ENCODE results near the gene RNF115.
"Not testable (repeated sequence)": the region's sequence is repeated elsewhere in the genome, so short reads cannot be mapped to it uniquely, and the experiment has no call there.

Gene RNF115

GRCh38 chr1:145720878-145721671 lies 102.8 kb downstream of the RNF115 start:
- no peak for TF ChIP-seq EZH2phosphoT487 (IDR thresholded peaks at IDR 0.05; ENCODE audit: borderline replicate concordance, low read length)
- peak; percentile 93 for TF ChIP-seq CTCF (IDR thresholded peaks at IDR 0.05; ENCODE audit: low read depth, low read length, poor library complexity, severe bottlenecking)
- no peaks in the 10 kb centered on the region for H3K9me3 ChIP-seq (ENCODE audit: control insufficient read depth, insufficient read depth, low read length)
- no peaks in the 10 kb centered on the region for H4K20me1 ChIP-seq (ENCODE audit: control insufficient read depth, insufficient read depth, low read depth, low read length)
- H3K4me3 ChIP-seq (ENCODE audit: low read length) = no peak overlapping the region
- H3F3A ChIP-seq (ENCODE audit: control insufficient read depth, insufficient read depth) = no peaks in the 10 kb centered on the region
- no peak overlapping the region for H3K27ac ChIP-seq (ENCODE audit: low read depth, low read length)
- peaks cover 5% of the 10 kb centered on the region; the same call in 1 of the 2 replicates for H3K27me3 ChIP-seq (ENCODE audit: control insufficient read depth, low read length)
- H3K9me2 ChIP-seq (replicated peaks; ENCODE audit: control insufficient read depth, low read length) = no peaks in the 10 kb centered on the region
- 0 out of 2 replicates have a peak overlapping the region, but pooled peaks have one; percentile 27 for H3K4me2 ChIP-seq (ENCODE audit: low read length)
- H3K36me3 ChIP-seq (ENCODE audit: control insufficient read depth, low read length) = no peaks in the 10 kb centered on the region
- no peaks in the 10 kb centered on the region for H3K79me2 ChIP-seq (ENCODE audit: control insufficient read depth, low read length)
- H3K4me1 ChIP-seq (ENCODE audit: control insufficient read depth, low read length) = 0 out of 2 replicates have a peak, but pooled peaks cover 5% of the 10 kb centered on the region

DNA sequence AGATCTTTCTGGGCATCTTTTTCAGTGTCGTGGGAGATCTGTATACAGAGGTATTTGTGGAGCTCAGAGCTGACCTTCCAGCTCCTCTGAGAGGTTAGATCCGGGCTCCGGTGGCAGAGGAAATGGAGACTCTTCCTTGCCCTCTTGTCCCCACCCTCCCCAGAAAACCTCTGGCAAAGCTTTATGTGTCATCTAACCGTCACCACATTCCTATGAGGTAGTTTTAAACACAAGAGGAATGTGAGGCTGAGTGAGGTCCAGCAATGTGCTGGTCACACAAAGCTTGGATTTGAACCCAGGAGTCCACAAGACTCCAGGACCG lies 103.4 kb downstream of the RNF115 start:
- Histone ChIP-seq H3F3A (ENCODE audit: control insufficient read depth, insufficient read depth) (no peaks in the 10 kb centered on the region), H3K27ac (ENCODE audit: low read depth, low read length) (no peak overlapping the region), H4K20me1 (ENCODE audit: control insufficient read depth, insufficient read depth, low read depth, low read length) (no peaks in the 10 kb centered on the region), H3K4me3 (ENCODE audit: low read length) (no peak overlapping the region), H3K79me2 (ENCODE audit: control insufficient read depth, low read length) (no peaks in the 10 kb centered on the region), H3K4me1 (ENCODE audit: control insufficient read depth, low read length) (0 out of 2 replicates have a peak, but pooled peaks cover 5% of the 10 kb centered on the region), H3K9me2 (replicated peaks; ENCODE audit: control insufficient read depth, low read length) (no peaks in the 10 kb centered on the region), H3K27me3 (ENCODE audit: control insufficient read depth, low read length) (peaks cover 5% of the 10 kb centered on the region; the same call in 1 of the 2 replicates), H3K36me3 (ENCODE audit: control insufficient read depth, low read length) (no peaks in the 10 kb centered on the region), H3K9me3 (ENCODE audit: control insufficient read depth, insufficient read depth, low read length) (no peaks in the 10 kb centered on the region), H3K4me2 (ENCODE audit: low read length) (no peak overlapping the region)
- TF ChIP-seq EZH2phosphoT487 (IDR thresholded peaks at IDR 0.05; ENCODE audit: borderline replicate concordance, low read length) (no peak), CTCF (IDR thresholded peaks at IDR 0.05; ENCODE audit: low read depth, low read length, poor library complexity, severe bottlenecking) (no peak)

DNA sequence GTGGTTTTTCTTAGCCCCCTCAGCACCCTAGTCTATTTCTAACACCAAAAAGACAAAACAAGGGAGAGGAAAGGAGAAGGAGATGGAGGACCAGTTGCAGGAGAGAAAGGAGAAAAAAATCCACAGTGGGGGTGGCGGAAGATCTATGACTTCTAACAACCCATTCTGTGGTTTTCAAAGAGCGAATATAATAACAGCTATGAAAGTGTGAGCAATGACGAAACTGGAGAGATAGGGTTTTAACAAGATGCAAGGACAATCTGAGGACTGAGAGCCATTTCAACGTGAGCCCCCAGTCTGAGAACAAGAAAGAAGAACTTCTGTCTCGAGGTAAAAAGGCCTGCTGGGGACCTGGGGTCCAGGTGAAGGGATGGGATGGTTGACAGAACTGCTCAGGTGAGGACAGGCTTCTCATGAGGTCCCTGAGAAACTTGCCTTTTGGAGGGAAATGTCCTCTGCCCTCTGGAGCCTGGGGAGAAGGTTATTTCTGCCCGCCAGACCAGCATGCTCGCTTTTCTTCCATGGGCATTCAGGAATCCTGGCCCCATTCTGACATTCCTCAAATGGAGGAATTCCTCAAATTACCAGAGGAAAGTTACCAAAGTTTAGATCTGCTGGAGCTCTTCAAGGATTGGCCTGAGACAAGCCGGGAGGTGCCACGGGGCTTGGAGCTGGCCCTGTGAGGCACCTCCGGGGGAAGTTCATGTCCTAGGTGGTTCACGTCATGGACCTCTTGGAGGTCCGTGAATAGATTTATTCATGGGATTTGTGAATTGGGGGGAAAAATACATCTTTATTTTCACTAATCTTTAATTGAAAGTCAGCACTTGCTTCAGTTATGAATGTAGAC lies 104.4 kb downstream of the RNF115 start, which contains the start of gene CD160:
CD160 (plus strand) TSS at position 270 of the 850 bp plus-strand sequence. CDS start 8,829 bp downstream, outside the sequence.
- no peaks in the 10 kb centered on the region for H3K36me3 ChIP-seq (ENCODE audit: control insufficient read depth, low read length)
- no peaks in the 10 kb centered on the region for H3F3A ChIP-seq (ENCODE audit: control insufficient read depth, insufficient read depth)
- TF ChIP-seq EZH2phosphoT487 (IDR thresholded peaks at IDR 0.05; ENCODE audit: borderline replicate concordance, low read length) = no peak
- TF ChIP-seq CTCF (IDR thresholded peaks at IDR 0.05; ENCODE audit: low read depth, low read length, poor library complexity, severe bottlenecking) = no peak
- H3K9me2 ChIP-seq (replicated peaks; ENCODE audit: control insufficient read depth, low read length) = no peaks in the 10 kb centered on the region
- H3K27me3 ChIP-seq (ENCODE audit: control insufficient read depth, low read length) = peaks cover 5% of the 10 kb centered on the region; the same call in 1 of the 2 replicates
- H4K20me1 ChIP-seq (ENCODE audit: control insufficient read depth, insufficient read depth, low read depth, low read length) = no peaks in the 10 kb centered on the region
- H3K4me3 ChIP-seq (ENCODE audit: low read length) = no peak within 1 kb of the TSS
- no peak within 1 kb of the TSS for H3K27ac ChIP-seq (ENCODE audit: low read depth, low read length)
- no peak within 1 kb of the TSS for H3K4me2 ChIP-seq (ENCODE audit: low read length)
- H3K79me2 ChIP-seq (ENCODE audit: control insufficient read depth, low read length) = no peaks in the 10 kb centered on the region
- 0 out of 2 replicates have a peak, but pooled peaks cover 5% of the 10 kb centered on the region for H3K4me1 ChIP-seq (ENCODE audit: control insufficient read depth, low read length)
- H3K9me3 ChIP-seq (ENCODE audit: control insufficient read depth, insufficient read depth, low read length) = no peaks in the 10 kb centered on the region

DNA sequence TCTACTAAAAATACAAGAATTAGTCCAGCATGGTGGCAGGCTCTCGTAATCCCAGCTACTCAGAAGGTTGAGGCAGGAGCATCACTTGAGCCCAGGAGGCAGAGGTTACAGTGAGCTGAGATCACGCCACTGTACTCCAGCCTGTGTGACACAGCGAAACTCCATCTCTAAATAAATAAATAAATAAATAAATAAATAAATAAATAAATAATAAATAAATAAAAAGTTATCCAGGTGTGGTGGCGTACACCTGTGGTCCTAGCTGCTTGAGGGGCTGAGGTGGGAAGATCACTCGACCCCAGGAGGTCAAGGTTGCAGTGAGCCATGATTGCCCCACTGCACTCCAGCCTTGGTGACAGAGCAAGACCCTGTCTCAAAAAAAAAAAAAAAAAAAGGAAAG lies 105.4 kb downstream of the RNF115 start:
- not testable (repeated sequence) for H3K4me2 ChIP-seq (ENCODE audit: low read length); H3K4me3 ChIP-seq (ENCODE audit: low read length); H3F3A ChIP-seq (ENCODE audit: control insufficient read depth, insufficient read depth); H3K27ac ChIP-seq (ENCODE audit: low read depth, low read length); H4K20me1 ChIP-seq (ENCODE audit: control insufficient read depth, insufficient read depth, low read depth, low read length); H3K36me3 ChIP-seq (ENCODE audit: control insufficient read depth, low read length); H3K79me2 ChIP-seq (ENCODE audit: control insufficient read depth, low read length); H3K9me3 ChIP-seq (ENCODE audit: control insufficient read depth, insufficient read depth, low read length); H3K4me1 ChIP-seq (ENCODE audit: control insufficient read depth, low read length); H3K27me3 ChIP-seq (ENCODE audit: control insufficient read depth, low read length); H3K9me2 ChIP-seq (replicated peaks; ENCODE audit: control insufficient read depth, low read length)

All from DOHH2 (cell line).